CD1c-positive myeloid dendritic cell (primary cell): ENCODE results near the gene ARHGEF2.
"Not testable (repeated sequence)": the region's sequence is repeated elsewhere in the genome, so short reads cannot be mapped to it uniquely, and the experiment has no call there.

Experiments used
- DNase-seq: peaks from one replicate; pipeline ENCODE4 v3.0.0-alpha.2; 2016; ENCODE audit errors: extremely low spot score

Gene ARHGEF2

GRCh38 chr1:155942578-155943141, 35.7 kb downstream of the ARHGEF2 start:
- DNase-seq: no peak

DNA sequence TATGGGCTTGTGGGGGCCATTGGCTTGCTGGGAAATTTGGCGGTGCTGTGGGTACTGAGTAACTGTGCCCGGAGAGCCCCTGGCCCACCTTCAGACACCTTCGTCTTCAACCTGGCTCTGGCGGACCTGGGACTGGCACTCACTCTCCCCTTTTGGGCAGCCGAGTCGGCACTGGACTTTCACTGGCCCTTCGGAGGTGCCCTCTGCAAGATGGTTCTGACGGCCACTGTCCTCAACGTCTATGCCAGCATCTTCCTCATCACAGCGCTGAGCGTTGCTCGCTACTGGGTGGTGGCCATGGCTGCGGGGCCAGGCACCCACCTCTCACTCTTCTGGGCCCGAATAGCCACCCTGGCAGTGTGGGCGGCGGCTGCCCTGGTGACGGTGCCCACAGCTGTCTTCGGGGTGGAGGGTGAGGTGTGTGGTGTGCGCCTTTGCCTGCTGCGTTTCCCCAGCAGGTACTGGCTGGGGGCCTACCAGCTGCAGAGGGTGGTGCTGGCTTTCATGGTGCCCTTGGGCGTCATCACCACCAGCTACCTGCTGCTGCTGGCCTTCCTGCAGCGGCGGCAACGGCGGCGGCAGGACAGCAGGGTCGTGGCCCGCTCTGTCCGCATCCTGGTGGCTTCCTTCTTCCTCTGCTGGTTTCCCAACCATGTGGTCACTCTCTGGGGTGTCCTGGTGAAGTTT, 36.4 kb downstream of the ARHGEF2 start:
- no peak for DNase-seq

- peak; percentile 35 for DNase-seq
These were observed 37.1 kb downstream of the ARHGEF2 start, which contains the start of gene RXFP4 for GRCh38 chr1:155940993-155941844. TSS of gene RXFP4 (plus strand) at chr1:155941638. CDS start at chr1:155941710, 72 bp downstream.

DNA sequence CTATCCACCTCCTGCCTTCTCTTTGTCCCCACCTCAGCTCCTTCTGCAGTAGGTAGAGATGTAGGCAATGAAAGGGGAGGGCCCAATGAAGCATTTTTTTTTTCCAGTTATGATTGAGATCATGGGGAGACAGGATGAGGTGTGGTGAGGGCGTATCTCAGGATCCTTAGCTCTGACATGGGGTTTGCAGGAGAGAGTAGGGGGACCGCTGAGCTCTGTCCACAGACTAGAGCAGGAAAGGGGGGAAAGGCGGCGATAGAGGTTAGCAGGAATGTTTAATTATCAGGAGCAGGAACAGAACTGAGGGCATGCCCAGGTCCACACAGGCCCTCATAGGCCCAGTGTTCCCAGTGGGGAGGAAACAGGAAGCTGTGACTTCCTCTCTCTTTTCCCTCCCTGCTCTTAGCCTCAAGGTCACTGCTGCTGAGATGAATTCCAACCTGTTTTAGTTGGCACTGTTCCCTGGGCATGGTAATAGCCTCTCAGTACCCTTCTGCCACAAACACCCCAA, 37.8 kb downstream of the ARHGEF2 start:
- peak; percentile 69 for DNase-seq

DNA sequence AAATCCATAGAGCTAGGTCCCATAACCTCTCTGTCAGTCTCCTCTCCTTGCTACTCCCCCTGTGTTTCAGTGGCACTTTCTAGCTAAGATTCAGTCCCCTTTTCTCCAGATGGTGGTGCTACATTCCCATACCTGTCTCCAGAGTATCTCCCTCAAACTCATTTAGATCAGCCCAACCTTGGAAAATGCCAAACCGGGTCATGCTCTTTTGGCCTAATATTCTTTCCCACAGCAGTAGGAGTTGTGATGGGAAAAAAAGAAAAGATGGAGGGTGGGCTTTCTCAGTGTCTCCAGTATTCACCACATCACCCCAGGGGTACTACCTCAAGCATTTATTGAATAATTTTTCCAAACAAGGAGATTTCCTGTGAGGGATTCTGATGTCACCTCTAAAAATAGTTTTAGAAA, 40.1 kb downstream of the ARHGEF2 start:
- DNase-seq: peak; percentile 61

DNA sequence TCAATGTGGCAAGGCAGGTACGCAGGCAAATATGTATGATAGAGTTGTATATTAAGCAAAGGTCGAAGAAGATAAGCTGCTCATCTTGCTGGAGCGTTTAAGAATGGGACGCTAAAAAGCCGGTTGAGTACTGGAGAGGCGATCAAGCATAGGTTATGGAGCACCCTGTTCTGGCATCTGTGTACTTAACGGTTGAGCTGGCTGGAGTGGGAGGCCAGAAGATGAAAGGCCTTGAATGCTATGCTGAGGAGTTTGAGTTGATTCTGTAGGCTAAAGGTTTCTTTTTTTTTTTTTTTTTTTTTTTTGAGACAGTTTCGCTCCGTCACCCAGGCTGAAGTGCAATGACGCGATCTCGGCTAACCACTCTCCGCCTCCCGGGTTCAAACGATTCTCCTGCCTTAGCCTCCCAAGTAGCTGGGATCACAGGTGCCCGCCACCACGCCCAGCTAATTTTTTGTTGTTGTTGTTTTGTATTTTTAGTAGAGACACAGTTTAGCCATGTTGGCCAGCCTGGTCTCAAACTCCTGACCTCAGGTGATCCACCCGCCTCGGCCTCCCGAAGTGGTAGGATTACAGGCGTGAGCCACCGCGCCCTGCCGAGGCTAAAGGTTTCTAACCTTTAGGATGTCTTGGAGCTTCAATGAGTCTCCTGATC, 43.3 kb downstream of the ARHGEF2 start:
- DNase-seq: no peak

DNA sequence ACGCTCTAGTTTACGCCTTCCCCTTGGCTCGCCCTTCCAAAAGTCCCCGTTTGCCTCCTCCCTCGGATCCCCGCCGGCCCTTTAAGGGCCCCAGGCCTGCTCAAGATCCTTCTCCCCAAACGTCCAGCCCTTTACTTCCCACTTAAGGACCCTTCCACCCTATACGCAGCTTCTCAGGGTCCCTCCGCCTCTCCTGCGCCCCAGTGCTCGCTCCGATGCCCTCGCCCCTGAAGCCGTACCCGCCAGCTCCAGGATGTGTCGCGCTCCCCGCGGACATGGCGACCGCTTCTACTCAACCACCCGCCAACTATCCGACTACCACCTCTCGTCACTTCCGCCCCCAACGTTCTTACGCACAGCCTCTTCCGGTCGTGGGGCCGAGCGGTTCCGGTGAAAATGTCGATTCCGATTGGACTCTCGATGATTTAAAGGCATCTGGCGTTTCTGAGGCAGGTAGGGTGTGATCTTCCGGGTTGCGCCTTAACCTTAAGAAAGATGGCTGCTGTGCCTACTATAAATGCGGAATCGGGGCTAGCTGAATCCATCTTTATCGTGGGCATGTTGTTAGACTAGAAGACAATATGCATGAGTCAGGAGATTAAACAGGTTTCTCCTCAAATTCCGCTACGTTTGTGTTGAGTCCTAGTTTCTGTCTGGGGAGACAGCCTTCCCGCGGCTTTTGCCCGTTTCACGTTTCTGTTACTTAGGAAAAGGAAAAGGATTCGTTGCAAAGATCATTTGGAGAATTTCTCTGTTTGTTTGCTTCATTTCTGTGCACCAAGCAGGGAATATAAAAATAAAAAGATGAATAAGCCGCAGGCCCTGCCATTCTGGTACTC, 44.0 kb downstream of the ARHGEF2 start, which contains the start of gene KHDC4:
TSS of gene KHDC4 (minus strand) at position 317 of the 839 bp plus-strand sequence. CDS start at position 277, 40 bp downstream.
- peak; percentile 99 for DNase-seq

DNA sequence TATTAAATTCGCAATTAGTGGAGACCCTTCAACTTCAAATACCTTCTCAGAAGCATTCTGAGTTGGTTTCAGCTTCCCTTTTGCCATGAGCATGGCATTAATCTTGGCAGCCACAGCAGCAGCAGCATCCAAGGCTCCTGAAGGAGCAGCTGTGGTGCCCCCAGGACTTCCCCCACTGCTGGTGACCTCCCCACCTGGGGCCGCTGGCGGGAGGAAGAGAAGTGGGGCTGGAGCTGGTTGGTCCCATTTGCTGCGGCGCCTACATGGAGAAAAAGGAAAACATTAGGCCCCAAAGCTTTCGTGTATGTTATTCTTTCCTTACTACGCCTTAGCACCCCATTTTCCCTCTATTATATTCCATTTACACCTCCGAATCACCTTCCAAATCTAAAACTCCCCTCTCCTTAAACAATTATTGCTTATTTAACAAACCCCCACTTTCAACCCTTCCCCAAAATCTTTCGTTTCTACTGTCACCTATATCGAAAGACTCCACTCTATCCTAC, 44.7 kb downstream of the ARHGEF2 start:
- DNase-seq: no peak

- no peak for DNase-seq
These were observed 45.9 kb downstream of the ARHGEF2 start for GRCh38 chr1:155932487-155932886.

- DNase-seq: no peak
These were observed 46.3 kb downstream of the ARHGEF2 start for GRCh38 chr1:155932081-155932480.

- DNase-seq: no peak
These were observed 46.9 kb downstream of the ARHGEF2 start for GRCh38 chr1:155931332-155932038.

GRCh38 chr1:155930725-155931124, 47.6 kb downstream of the ARHGEF2 start:
- DNase-seq: not testable (repeated sequence)

DNA sequence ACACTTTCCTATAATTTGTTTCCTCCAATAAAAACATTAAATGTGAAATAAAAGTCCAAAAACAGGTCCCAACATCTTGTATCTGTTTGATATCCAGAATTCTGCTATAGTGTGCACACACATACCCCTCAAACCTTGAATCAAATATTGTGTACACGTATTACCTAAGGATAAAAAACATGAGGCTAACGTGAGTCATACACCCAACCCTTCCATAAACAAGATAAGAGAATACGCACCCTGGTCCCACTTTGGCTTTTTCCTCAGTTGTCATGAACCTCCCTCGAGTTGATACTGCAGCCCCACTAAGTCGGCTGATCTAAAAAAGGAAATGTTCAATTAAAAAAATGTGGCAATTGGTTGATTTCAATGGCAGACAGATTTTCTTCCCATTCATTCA, 49.3 kb downstream of the ARHGEF2 start:
- no peak for DNase-seq

DNA sequence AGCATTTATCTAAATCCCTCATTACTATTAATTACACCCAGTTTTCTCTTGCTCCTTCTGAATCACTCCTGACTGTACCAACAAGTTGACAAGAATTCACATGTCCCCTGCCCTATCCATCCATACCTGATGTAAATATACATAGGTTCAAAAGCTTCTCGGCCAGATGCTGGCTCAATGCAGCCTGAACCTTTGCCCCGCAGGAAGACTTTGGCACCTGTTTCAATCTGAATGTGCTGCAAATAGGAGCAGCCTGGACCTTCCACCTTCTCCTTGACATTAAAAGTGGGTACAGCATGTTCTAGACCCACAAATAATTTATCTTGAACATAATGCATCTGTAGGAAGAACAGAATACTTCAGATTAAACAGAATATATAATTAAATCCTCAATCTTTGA, 52.8 kb downstream of the ARHGEF2 start:
- no peak for DNase-seq

- DNase-seq: no peak
These were observed 57.6 kb downstream of the ARHGEF2 start for GRCh38 chr1:155920717-155921116.

- no peak for DNase-seq
These were observed 58.5 kb downstream of the ARHGEF2 start for GRCh38 chr1:155919801-155920200.

DNA sequence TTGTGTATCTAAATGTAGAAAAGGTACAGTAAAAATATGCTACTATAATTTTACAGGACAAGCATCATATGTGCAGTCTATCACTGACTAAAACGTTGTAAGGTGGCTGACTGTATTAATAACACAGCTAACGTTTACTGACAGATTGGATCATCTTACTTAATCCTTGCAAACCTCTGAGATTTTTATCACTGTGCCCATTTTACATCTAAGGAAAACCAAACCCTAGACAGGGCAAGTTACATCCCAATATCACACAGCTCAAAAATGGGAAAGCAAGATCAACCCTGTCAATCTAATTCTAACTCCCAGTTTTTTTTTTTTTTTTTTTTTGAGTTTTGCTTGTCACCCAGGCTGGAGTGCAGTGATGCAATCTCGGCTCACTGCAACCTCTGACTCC, 59.7 kb downstream of the ARHGEF2 start:
- DNase-seq: no peak

GRCh38 chr1:155913969-155914757, 64.2 kb downstream of the ARHGEF2 start:
- DNase-seq: no peak

GRCh38 chr1:155912056-155912536, 66.3 kb downstream of the ARHGEF2 start:
- DNase-seq: no peak
